K562 (cell line): ENCODE data around the gene RARG. TPM values are rescaled to one million over a fixed set of nuclear protein-coding genes. Genes with fewer than 3 reads are reported as not detected.

ENCODE experiments used
- ATAC-seq: fragments of 200-7000 bp; cut with Tn5 transposase; 3 replicates; pipeline ENCODE4 v1.9.1; 2020; ENCODE audit warnings: moderate library complexity
- BruUV-seq: library from RNA; stranded (reverse); fragments of 400-500 nt; replicated peaks from 2 replicates; lab custom pipeline; 2021; lab: Mats Ljungman, UMichigan
- CTCF ChIA-PET: fragments of 300-600 bp; formaldehyde crosslinking; extraction: SDS; loops from one replicate; lab custom pipeline; 2021; ENCODE audit warnings: low intra/inter-chr PET ratio; lab: Yijun Ruan, JAX
- POLR2A ChIA-PET: fragments of 300-600, 350-650 bp; sonication (Branson Sonifier 250); formaldehyde crosslinking; extraction: SDS; loops from one replicate; lab custom pipeline; 2021; ENCODE audit warnings: antibody characterized with exemption, inconsistent platforms; lab: Yijun Ruan, JAX
- DNase-seq, 4 experiments: peaks; one replicate each; pipeline versions ENCODE4 v3.0.0 to v3.0.0-alpha.2; 2011 to 2018; ENCODE audit warnings: low spot score in 3 of 4, mixed read lengths in 3 of 4; ENCODE audit errors: extremely low read depth in 1 of 4
- FAIRE-seq: peaks from 2 replicates; lab custom pipeline; 2011; peaks lifted over from hg19 to GRCh38; lab: Jason Lieb, UNC
- H2AFZ ChIP-seq: 2 replicates; pipeline ENCODE4 v1.6.0; 2011; ENCODE audit warnings: low read depth, low read length, control low read depth, inconsistent platforms
- H3K27ac ChIP-seq: fragments of 200-600 bp; 3 replicates; pipeline ENCODE4 v1.8.0; 2011; ENCODE audit warnings: low read depth, mild to moderate bottlenecking, control low read depth, inconsistent platforms, low read length, moderate library complexity, mixed read lengths; ENCODE audit errors: extremely low read depth
- H3K27me3 ChIP-seq, 2 experiments: fragments of 300-600 bp in 1 of 2; 2 replicates in 1 of 2; 3 replicates in 1 of 2; pipeline versions ENCODE4 v1.6.0 to v1.8.0; 2011; ENCODE audit warnings: inconsistent platforms in 2 of 2, low read length in 2 of 2, mild to moderate bottlenecking in 1 of 2, mixed read lengths in 1 of 2, moderate library complexity in 1 of 2; ENCODE audit not compliant: control insufficient read depth in 2 of 2, insufficient read depth in 2 of 2
- H3K36me3 ChIP-seq: fragments of 300-600 bp; 3 replicates; pipeline ENCODE4 v1.8.0; 2011; ENCODE audit warnings: mild to moderate bottlenecking, low read length, inconsistent platforms; ENCODE audit not compliant: control insufficient read depth, insufficient read depth
- H3K4me1 ChIP-seq, 2 experiments: fragments of 200-600 bp in 1 of 2; replicated peaks in 1 of 2; 2 replicates in 1 of 2; 3 replicates in 1 of 2; pipeline versions ENCODE4 v1.5.1 to v1.8.0; 2011; ENCODE audit warnings: inconsistent platforms in 2 of 2, low read length in 2 of 2, mild to moderate bottlenecking in 1 of 2, mixed read lengths in 1 of 2, moderate library complexity in 1 of 2; ENCODE audit not compliant: control insufficient read depth in 2 of 2, insufficient read depth in 2 of 2
- H3K4me2 ChIP-seq: 2 replicates; pipeline ENCODE4 v1.6.1; 2011; ENCODE audit warnings: low read length, control low read depth, inconsistent platforms, mixed read lengths; ENCODE audit not compliant: insufficient read depth
- H3K4me3 ChIP-seq: fragments of 200-600 bp; sonication (generic), shearing (Covaris generic); 2 replicates; pipeline ENCODE4 v1.5.1; 2016; ENCODE audit warnings: control low read depth, inconsistent platforms
- H3K79me2 ChIP-seq: fragments of 200-600 bp; 3 replicates; pipeline ENCODE4 v1.8.0; 2011; ENCODE audit warnings: low read length, inconsistent platforms; ENCODE audit not compliant: control insufficient read depth, insufficient read depth
- H3K9ac ChIP-seq, 2 experiments: 2 replicates each; pipeline versions ENCODE4 v1.6.0 to v1.6.1; 2011; ENCODE audit warnings: low read depth in 2 of 2, low read length in 2 of 2, control low read depth in 1 of 2, inconsistent platforms in 1 of 2, mild to moderate bottlenecking in 1 of 2, mixed read lengths in 1 of 2; ENCODE audit not compliant: insufficient read depth in 1 of 2
- H3K9me1 ChIP-seq: one replicate; pipeline ENCODE4 v1.6.0; 2011; ENCODE audit warnings: inconsistent platforms, mild to moderate bottlenecking, low read length, moderate library complexity; ENCODE audit not compliant: control insufficient read depth, insufficient read depth
- H3K9me3 ChIP-seq: replicated peaks from 2 replicates; pipeline ENCODE4 v1.5.1; 2011; ENCODE audit warnings: low read depth, low read length, inconsistent platforms; ENCODE audit not compliant: control insufficient read depth, insufficient read depth
- H4K20me1 ChIP-seq: replicated peaks from 2 replicates; pipeline ENCODE4 v1.6.1; 2011; ENCODE audit warnings: low read length, inconsistent platforms, mixed read lengths; ENCODE audit not compliant: control insufficient read depth, insufficient read depth
- FOXA3 ChIP-seq, 2 experiments: fragments of 450-650 bp in 1 of 2; sonication (generic) in 1 of 2; formaldehyde crosslinking; IDR thresholded peaks in 1 of 2; conservative IDR thresholded peaks in 1 of 2; 2 replicates each; pipeline versions ENCODE4 v1.4.0 to v1.8.0; 2020 to 2022; ENCODE audit warnings: mild to moderate bottlenecking in 2 of 2, missing genetic modification reagents in 1 of 2
- MAZ ChIP-seq, 2 experiments: fragments of 450-650 bp in 1 of 2; sonication (generic) in 1 of 2; formaldehyde crosslinking; IDR thresholded peaks in 1 of 2; conservative IDR thresholded peaks in 1 of 2; 2 replicates each; pipeline versions ENCODE4 v1.4.0 to v1.5.0; 2020; ENCODE audit warnings: mild to moderate bottlenecking in 1 of 2, missing genetic modification reagents in 1 of 2
- RBFOX2 ChIP-seq: fragments of 200-400 bp; formaldehyde crosslinking; IDR thresholded peaks from 2 replicates; pipeline ENCODE4 v1.6.1; 2017; ENCODE audit warnings: low read depth, mild to moderate bottlenecking, low read length, moderate library complexity
- SMAD4 ChIP-seq: fragments of 250-450 bp; sonication (Bioruptor Pico); conservative IDR thresholded peaks from 2 replicates; pipeline ENCODE4 v1.8.0; 2021; ENCODE audit warnings: inconsistent platforms, mild to moderate bottlenecking, moderate library complexity
- TCF3 ChIP-seq: sonication (generic); formaldehyde crosslinking; IDR thresholded peaks from 2 replicates; pipeline ENCODE4 v1.4.0; 2020; ENCODE audit warnings: mild to moderate bottlenecking, missing genetic modification reagents
- THAP12 ChIP-seq: fragments of 250-450 bp; sonication (Bioruptor Pico); IDR thresholded peaks from 2 replicates; pipeline ENCODE4 v1.9.0; 2021; ENCODE audit warnings: mild to moderate bottlenecking, inconsistent platforms
- TOE1 ChIP-seq, 2 experiments: fragments of 450-650 bp in 1 of 2; sonication (generic) in 1 of 2; formaldehyde crosslinking in 1 of 2; IDR thresholded peaks; 2 replicates each; pipeline versions ENCODE4 v1.7.1 to v1.8.0; 2016 to 2022; ENCODE audit warnings: borderline replicate concordance in 2 of 2, mild to moderate bottlenecking in 2 of 2, antibody characterized with exemption in 1 of 2, inconsistent platforms in 1 of 2, low read depth in 1 of 2, missing genetic modification reagents in 1 of 2, moderate library complexity in 1 of 2
- WGBS: fragments of 100-300 bp; shearing (Covaris generic); methylation state at CpG from one replicate; pipeline ENCODE4 v1.1.6; 2016; ENCODE audit warnings: low coverage, mixed read lengths; ENCODE audit not compliant: insufficient coverage; ENCODE audit errors: missing lambda C conversion rate; 5-methylcytosine and 5-hydroxymethylcytosine counted together
- in situ Hi-C: fragments of 300-500 bp; cut with MboI; formaldehyde crosslinking; loops from 4 replicates; pipeline ENCODE4 v1.15.0; 2018; ENCODE audit warnings: inconsistent platforms, mixed read lengths
- intact Hi-C: fragments of 100-400 bp; cut with micrococcal nuclease; formaldehyde crosslinking; loops from 2 replicates; pipeline ENCODE4 v1.14.2; 2022
- polyA plus RNA-seq, 8 experiments: library from polyadenylated mRNA; depleted of rRNA in 4 of 8; stranded (reverse) in 5 of 8; unstranded in 3 of 8; fragments of >200 nt; fragmentation: Nextera tagmentation in 2 of 8; fragmentation: Illumina TruSeq in 1 of 8; extraction: Ambion mirVana in 2 of 8; extraction: Trizol in 1 of 8; gene quantifications; 2 replicates each; pipeline versions ENCODE4 v1.2.1 to v1.2.3, GENCODE V29; 2011 to 2014; ENCODE audit warnings: inconsistent platforms in 1 of 8, missing spikeins in 1 of 8
- total RNA-seq, 7 experiments: library from RNA; depleted of rRNA in 6 of 7; stranded (reverse); fragments of >200 nt in 6 of 7; fragmentation: Illumina TruSeq in 2 of 7; extraction: Trizol in 2 of 7; gene quantifications; 2 replicates each; pipeline versions ENCODE4 v1.2.1 to v1.2.3, GENCODE V29; 2011 to 2021; ENCODE audit warnings: low replicate concordance in 1 of 7
- TF ChIP-seq, protein P1 (sequence below): IDR thresholded peaks from 2 replicates; pipeline ENCODE4 v1.6.1; 2012; ENCODE audit warnings: low read depth, low read length, improper control_type of control experiment, borderline replicate concordance
- TF ChIP-seq, protein P2 (sequence below): IDR thresholded peaks from 2 replicates; pipeline ENCODE4 v1.6.1; 2016; ENCODE audit warnings: missing genetic modification characterization, missing compliant biosample characterization

Gene RARG
- total and polyA plus RNA-seq, 9 of the 15 experiments (the other 6 are each of a cell fraction or from before 2014, with no cell fraction given): 0.18 to 7.6 (median 3.8) TPM

DNA sequence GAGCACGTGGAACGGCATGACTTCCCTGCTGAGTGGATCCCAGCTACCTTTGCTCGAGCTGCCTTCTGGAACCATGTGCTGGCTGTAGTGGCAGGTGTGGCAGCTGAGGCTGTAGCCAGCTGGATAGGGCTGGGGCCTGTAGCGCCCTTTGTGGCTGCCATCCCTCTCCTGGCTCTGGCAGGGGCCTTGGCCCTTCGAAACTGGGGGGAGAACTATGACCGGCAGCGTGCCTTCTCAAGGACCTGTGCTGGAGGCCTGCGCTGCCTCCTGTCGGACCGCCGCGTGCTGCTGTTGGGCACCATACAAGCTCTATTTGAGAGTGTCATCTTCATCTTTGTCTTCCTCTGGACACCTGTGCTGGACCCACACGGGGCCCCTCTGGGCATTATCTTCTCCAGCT is 21.3 kb upstream of the RARG start (continued):
- TF ChIP-seq, protein P1, sequence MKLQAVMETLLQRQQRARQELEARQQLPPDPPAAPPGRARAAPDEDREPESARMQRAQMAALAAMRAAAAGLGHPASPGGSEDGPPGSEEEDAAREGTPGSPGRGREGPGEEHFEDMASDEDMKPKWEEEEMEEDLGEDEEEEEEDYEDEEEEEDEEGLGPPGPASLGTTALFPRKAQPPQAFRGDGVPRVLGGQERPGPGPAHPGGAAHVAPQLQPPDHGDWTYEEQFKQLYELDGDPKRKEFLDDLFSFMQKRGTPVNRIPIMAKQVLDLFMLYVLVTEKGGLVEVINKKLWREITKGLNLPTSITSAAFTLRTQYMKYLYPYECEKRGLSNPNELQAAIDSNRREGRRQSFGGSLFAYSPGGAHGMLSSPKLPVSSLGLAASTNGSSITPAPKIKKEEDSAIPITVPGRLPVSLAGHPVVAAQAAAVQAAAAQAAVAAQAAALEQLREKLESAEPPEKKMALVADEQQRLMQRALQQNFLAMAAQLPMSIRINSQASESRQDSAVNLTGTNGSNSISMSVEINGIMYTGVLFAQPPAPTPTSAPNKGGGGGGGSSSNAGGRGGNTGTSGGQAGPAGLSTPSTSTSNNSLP: no peak
- TF ChIP-seq RBFOX2 (peak; percentile 50; the same call in 1 of the 2 replicates), FOXA3 (CRISPR knock-in tag; conservative IDR thresholded peaks at IDR 0.05 in 1 of 2, IDR thresholded peaks at IDR 0.05 in 1 of 2) (no peak)

GRCh38 chr12:53252349-53252916 is 20.4 kb upstream of the RARG start:
- ATAC-seq (peak; percentile 3), DNase-seq (peak in 2 of 4 experiments; percentile 68), FAIRE-seq (no peak)
- Histone ChIP-seq H3K9ac (peak overlapping the region; percentile 81 to 98), H2AFZ (peak overlapping the region; percentile 87), H3K79me2 (peaks cover 27% of the 10 kb centered on the region), H3K4me2 (peak overlapping the region; percentile 97), H3K9me3 (no peaks in the 10 kb centered on the region), H4K20me1 (no peaks in the 10 kb centered on the region), H3K4me1 (peaks cover 23 to 29% of the 10 kb centered on the region in 2 experiments; a peak in 4 of 5 replicates), H3K27me3 (no peaks in the 10 kb centered on the region), H3K4me3 (peak overlapping the region; percentile 96), H3K9me1 (no peaks in the 10 kb centered on the region), H3K36me3 (peaks cover 19% of the 10 kb centered on the region; the same call in 2 of the 3 replicates), H3K27ac (peak overlapping the region; percentile 69)
- CTCF ChIA-PET: interaction anchor here (0.6 kb wide), 1 partner anchor 178 kb away, joined by 4 read pairs; no protein-coding TSS in a partner anchor
- WGBS: 1% methylated on average over 19 of the region's 19 CpGs
- POLR2A ChIA-PET: interaction anchor here (0.5 to 3.0 kb wide), 4 partner anchors 15 to 47 kb away, joined by 3 to 9 read pairs (median 3); partner anchors contain the start of gene ESPL1
- intact Hi-C loops (no loop called here), in situ Hi-C loops (no loop called here)
- BruUV-seq: TSS peak; percentile 68
- TF ChIP-seq SMAD4 (CRISPR knock-in tag) (no peak), TCF3 (CRISPR knock-in tag) (no peak), THAP12 (CRISPR knock-in tag) (peak; percentile 34; the same call in 1 of the 2 replicates), TOE1 (IDR thresholded peaks at IDR 0.05; ENCODE audit: borderline replicate concordance) (peak; percentile 13; the same call in 1 of the 2 replicates), TOE1 (CRISPR knock-in tag; IDR thresholded peaks at IDR 0.05; ENCODE audit: borderline replicate concordance, low read depth) (no peak), MAZ (CRISPR knock-in tag; conservative IDR thresholded peaks at IDR 0.05 in 1 of 2, IDR thresholded peaks at IDR 0.05 in 1 of 2) (peak in 1 of 2 experiments; percentile 5; a peak in 1 of 4 replicates)
- TF ChIP-seq, protein P2, sequence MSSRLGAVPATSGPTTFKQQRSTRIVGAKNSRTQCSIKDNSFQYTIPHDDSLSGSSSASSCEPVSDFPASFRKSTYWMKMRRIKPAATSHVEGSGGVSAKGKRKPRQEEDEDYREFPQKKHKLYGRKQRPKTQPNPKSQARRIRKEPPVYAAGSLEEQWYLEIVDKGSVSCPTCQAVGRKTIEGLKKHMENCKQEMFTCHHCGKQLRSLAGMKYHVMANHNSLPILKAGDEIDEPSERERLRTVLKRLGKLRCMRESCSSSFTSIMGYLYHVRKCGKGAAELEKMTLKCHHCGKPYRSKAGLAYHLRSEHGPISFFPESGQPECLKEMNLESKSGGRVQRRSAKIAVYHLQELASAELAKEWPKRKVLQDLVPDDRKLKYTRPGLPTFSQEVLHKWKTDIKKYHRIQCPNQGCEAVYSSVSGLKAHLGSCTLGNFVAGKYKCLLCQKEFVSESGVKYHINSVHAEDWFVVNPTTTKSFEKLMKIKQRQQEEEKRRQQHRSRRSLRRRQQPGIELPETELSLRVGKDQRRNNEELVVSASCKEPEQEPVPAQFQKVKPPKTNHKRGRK (tag): no peak
